Mesenchymal stem cell (in vitro differentiated cells and primary cell): ENCODE results near the gene CLSTN1.

Experiments used
- DNase-seq: peaks from one replicate; pipeline ENCODE4 v3.0.0-alpha.2; 2013
- H2AFZ ChIP-seq: one replicate; pipeline ENCODE4 v1.6.1; 2013; ENCODE audit warnings: low read depth, mild to moderate bottlenecking, control low read depth, inconsistent platforms, low read length, moderate library complexity
- H2AK5ac ChIP-seq: 2 replicates; pipeline ENCODE4 v1.6.1; 2013; ENCODE audit warnings: low read length, moderate library complexity, mild to moderate bottlenecking, inconsistent platforms; ENCODE audit not compliant: severe bottlenecking
- H2BK120ac ChIP-seq: one replicate; pipeline ENCODE4 v1.6.1; 2013; ENCODE audit warnings: low read depth, mild to moderate bottlenecking, inconsistent platforms, low read length, moderate library complexity
- H2BK12ac ChIP-seq, 2 experiments: one replicate each; pipeline ENCODE4 v1.6.1; 2013; ENCODE audit warnings: inconsistent platforms in 2 of 2, low read length in 2 of 2, mild to moderate bottlenecking in 2 of 2, moderate library complexity in 2 of 2, control low read depth in 1 of 2
- H2BK15ac ChIP-seq: one replicate; pipeline ENCODE4 v1.6.1; 2013; ENCODE audit warnings: mild to moderate bottlenecking, low read depth, inconsistent platforms; ENCODE audit not compliant: poor library complexity, severe bottlenecking
- H2BK5ac ChIP-seq: 2 replicates; pipeline ENCODE4 v1.6.1; 2013; ENCODE audit warnings: low read depth, mild to moderate bottlenecking, low read length, control low read depth, inconsistent platforms; ENCODE audit not compliant: poor library complexity, severe bottlenecking
- H3K14ac ChIP-seq, 2 experiments: one replicate each; pipeline ENCODE4 v1.6.1; 2013; ENCODE audit warnings: inconsistent platforms in 2 of 2, low read length in 2 of 2, control low read depth in 1 of 2, mild to moderate bottlenecking in 1 of 2, moderate library complexity in 1 of 2
- H3K18ac ChIP-seq, 2 experiments: one replicate each; pipeline ENCODE4 v1.6.1; 2013; ENCODE audit warnings: inconsistent platforms in 2 of 2, low read length in 2 of 2, control low read depth in 1 of 2, low read depth in 1 of 2, mild to moderate bottlenecking in 1 of 2
- H3K23ac ChIP-seq, 2 experiments: one replicate each; pipeline ENCODE4 v1.6.1; 2013; ENCODE audit warnings: inconsistent platforms in 2 of 2, low read length in 2 of 2, mild to moderate bottlenecking in 2 of 2, moderate library complexity in 2 of 2, control low read depth in 1 of 2
- H3K27ac ChIP-seq: 2 replicates; pipeline ENCODE4 v1.5.1; 2013; ENCODE audit warnings: mild to moderate bottlenecking, moderate library complexity, low read length, control low read depth, inconsistent platforms; ENCODE audit not compliant: poor library complexity, severe bottlenecking
- H3K27me3 ChIP-seq, 2 experiments: 2 replicates each; pipeline versions ENCODE4 v1.6.1 to v1.7.0; 2013; ENCODE audit warnings: low read length in 2 of 2, mild to moderate bottlenecking in 2 of 2, moderate library complexity in 2 of 2, control low read depth in 1 of 2, inconsistent platforms in 1 of 2; ENCODE audit not compliant: control insufficient read depth in 1 of 2, insufficient read depth in 1 of 2
- H3K36me3 ChIP-seq, 2 experiments: 2 replicates each; pipeline versions ENCODE4 v1.6.1 to v1.7.0; 2013; ENCODE audit warnings: low read length in 2 of 2, control low read depth in 1 of 2, inconsistent platforms in 1 of 2, low read depth in 1 of 2, mild to moderate bottlenecking in 1 of 2; ENCODE audit not compliant: insufficient read depth in 2 of 2, control insufficient read depth in 1 of 2
- H3K4ac ChIP-seq, 2 experiments: one replicate each; pipeline ENCODE4 v1.6.1; 2013; ENCODE audit warnings: inconsistent platforms in 2 of 2, low read length in 2 of 2, mild to moderate bottlenecking in 2 of 2, moderate library complexity in 2 of 2, control low read depth in 1 of 2, low read depth in 1 of 2
- H3K4me1 ChIP-seq: 2 replicates; pipeline ENCODE4 v1.6.1; 2013; ENCODE audit warnings: low read depth, low read length, control low read depth; ENCODE audit not compliant: control insufficient read depth, insufficient read depth
- H3K4me2 ChIP-seq: 2 replicates; pipeline ENCODE4 v1.6.1; 2013; ENCODE audit warnings: low read length, mild to moderate bottlenecking, inconsistent platforms; ENCODE audit not compliant: poor library complexity, severe bottlenecking
- H3K4me3 ChIP-seq, 2 experiments: 2 replicates each; pipeline versions ENCODE4 v1.5.1 to v1.7.0; 2013; ENCODE audit warnings: low read length in 2 of 2, mild to moderate bottlenecking in 2 of 2, control low read depth in 1 of 2, low read depth in 1 of 2; ENCODE audit not compliant: insufficient read depth in 1 of 2
- H3K79me1 ChIP-seq: replicated peaks from 2 replicates; pipeline ENCODE4 v1.6.1; 2013; ENCODE audit warnings: mild to moderate bottlenecking, control low read depth, low read length, inconsistent platforms; ENCODE audit not compliant: poor library complexity, severe bottlenecking
- H3K9ac ChIP-seq: 2 replicates; pipeline ENCODE4 v1.7.0; 2013; ENCODE audit warnings: mild to moderate bottlenecking, low read length, moderate library complexity
- H3K9me3 ChIP-seq: 2 replicates; pipeline ENCODE4 v1.7.0; 2013; ENCODE audit warnings: mild to moderate bottlenecking, low read length; ENCODE audit not compliant: control insufficient read depth
- H4K8ac ChIP-seq: one replicate; pipeline ENCODE4 v1.6.1; 2013; ENCODE audit warnings: inconsistent platforms, mild to moderate bottlenecking, low read length, moderate library complexity
- H4K91ac ChIP-seq: one replicate; pipeline ENCODE4 v1.6.1; 2013; ENCODE audit warnings: mild to moderate bottlenecking, low read length, inconsistent platforms
- WGBS: methylation state at CpG from one replicate; pipeline ENCODE4 v1.1.7; 2013; ENCODE audit warnings: mixed read lengths; 5-methylcytosine and 5-hydroxymethylcytosine counted together

Gene CLSTN1

DNA sequence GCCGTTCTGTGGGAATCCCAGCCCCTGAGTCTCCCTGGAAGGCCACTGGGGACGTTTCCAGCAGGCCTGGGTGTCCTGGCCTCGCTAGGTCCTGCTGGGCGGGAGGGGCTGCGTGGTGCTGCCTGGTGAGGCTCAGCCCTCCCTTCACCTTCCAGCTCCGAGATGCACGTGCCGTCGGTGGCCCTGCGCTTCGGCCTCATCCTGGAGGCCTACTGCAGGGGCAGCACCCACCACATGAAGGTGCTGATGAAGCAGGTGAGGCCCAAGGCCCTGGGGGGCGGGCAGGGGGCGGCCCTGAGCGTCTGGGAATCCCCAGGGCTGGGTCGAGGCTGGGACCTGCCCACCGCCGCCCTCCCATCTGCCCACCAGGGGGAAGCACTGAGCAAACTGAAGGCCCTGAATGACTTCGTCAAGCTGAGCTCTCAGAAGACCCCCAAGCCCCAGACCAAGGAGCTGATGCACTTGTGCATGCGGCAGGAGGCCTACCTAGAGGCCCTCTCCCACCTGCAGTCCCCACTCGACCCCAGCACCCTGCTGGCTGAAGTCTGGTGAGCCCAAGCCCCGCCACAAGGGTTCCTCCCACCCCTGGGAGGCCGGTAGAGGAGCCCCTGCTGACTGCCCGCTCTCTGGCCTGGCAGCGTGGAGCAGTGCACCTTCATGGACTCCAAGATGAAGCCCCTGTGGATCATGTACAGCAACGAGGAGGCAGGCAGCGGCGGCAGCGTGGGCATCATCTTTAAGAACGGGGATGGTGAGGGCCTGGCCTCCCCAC, 102.0 kb downstream of the CLSTN1 start:
- no peak overlapping the region for H3K23ac ChIP-seq
- no peak overlapping the region for H4K91ac ChIP-seq
- H4K8ac ChIP-seq, result no peak overlapping the region
- H3K27me3 ChIP-seq, result no peaks in the 10 kb centered on the region
- H2BK15ac ChIP-seq, result no peak overlapping the region
- no peak overlapping the region for H3K9ac ChIP-seq
- H2BK12ac ChIP-seq, result no peak overlapping the region
- no peak overlapping the region for H2BK120ac ChIP-seq
- H2BK5ac ChIP-seq, result no peak overlapping the region
- no peak overlapping the region for H2AFZ ChIP-seq
- H3K4ac ChIP-seq, result no peak overlapping the region
- H3K4me3 ChIP-seq, result no peak overlapping the region
- H3K36me3 ChIP-seq, result peaks cover 27 to 86% of the 10 kb centered on the region in 2 experiments
- no peak overlapping the region for H3K14ac ChIP-seq
- no peak overlapping the region for H3K18ac ChIP-seq
- H3K4me1 ChIP-seq, result peaks cover 40% of the 10 kb centered on the region
- no peak overlapping the region for H3K27ac ChIP-seq
- no peak overlapping the region for H2AK5ac ChIP-seq
- 63% methylated on average over 29 of the region's 29 CpGs for WGBS
- no peak overlapping the region for H3K4me2 ChIP-seq
- peaks cover 14% of the 10 kb centered on the region for H3K9me3 ChIP-seq
- H3K79me1 ChIP-seq, result peaks cover 34% of the 10 kb centered on the region
- DNase-seq, result peak; percentile 26

DNA sequence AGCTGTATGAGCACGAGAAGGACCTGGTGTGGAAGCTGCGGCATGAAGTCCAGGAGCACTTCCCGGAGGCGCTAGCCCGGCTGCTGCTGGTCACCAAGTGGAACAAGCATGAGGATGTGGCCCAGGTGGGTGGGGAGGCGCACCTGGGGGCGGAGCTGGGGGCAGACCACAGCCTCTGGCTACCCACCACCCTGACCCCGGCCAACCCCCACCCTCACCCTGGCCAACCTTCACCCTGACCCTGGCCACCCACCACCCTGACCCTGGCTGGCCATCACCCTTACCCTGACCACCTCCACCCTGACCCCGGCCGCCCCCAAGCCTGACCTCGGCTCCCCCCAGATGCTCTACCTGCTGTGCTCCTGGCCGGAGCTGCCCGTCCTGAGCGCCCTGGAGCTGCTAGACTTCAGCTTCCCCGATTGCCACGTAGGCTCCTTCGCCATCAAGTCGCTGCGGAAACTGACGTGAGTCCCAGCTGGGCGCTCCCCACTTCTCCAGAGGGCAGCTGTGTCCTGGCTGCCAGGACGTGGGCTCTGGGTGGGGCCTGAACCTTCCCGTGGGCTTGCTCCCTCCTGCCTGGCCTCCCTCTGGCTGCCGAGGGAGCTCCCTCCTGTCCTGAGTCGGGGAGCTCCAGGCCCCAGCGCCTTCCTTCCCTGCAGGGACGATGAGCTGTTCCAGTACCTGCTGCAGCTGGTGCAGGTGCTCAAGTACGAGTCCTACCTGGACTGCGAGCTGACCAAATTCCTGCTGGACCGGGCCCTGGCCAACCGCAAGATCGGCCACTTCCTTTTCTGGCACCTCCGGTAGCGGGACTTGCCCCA, 102.8 kb downstream of the CLSTN1 start:
- H2AFZ ChIP-seq, result no peak overlapping the region
- H3K9me3 ChIP-seq, result peaks cover 14% of the 10 kb centered on the region
- no peak overlapping the region for H3K4me3 ChIP-seq
- H3K4me2 ChIP-seq, result no peak overlapping the region
- peaks cover 42% of the 10 kb centered on the region for H3K79me1 ChIP-seq
- H3K27ac ChIP-seq, result no peak overlapping the region
- no peaks in the 10 kb centered on the region for H3K27me3 ChIP-seq
- H4K8ac ChIP-seq, result no peak overlapping the region
- H3K4me1 ChIP-seq, result peaks cover 40% of the 10 kb centered on the region
- H3K18ac ChIP-seq, result no peak overlapping the region
- no peak overlapping the region for H3K23ac ChIP-seq
- H2BK12ac ChIP-seq, result no peak overlapping the region
- H2AK5ac ChIP-seq, result no peak overlapping the region
- no peak overlapping the region for H2BK15ac ChIP-seq
- H3K36me3 ChIP-seq, result peaks cover 32 to 87% of the 10 kb centered on the region in 2 experiments
- H3K9ac ChIP-seq, result no peak overlapping the region
- H4K91ac ChIP-seq, result no peak overlapping the region
- DNase-seq, result no peak
- no peak overlapping the region for H3K14ac ChIP-seq
- H3K4ac ChIP-seq, result no peak overlapping the region
- WGBS, result 94% methylated on average over 31 of the region's 34 CpGs
- no peak overlapping the region for H2BK5ac ChIP-seq
- peak overlapping the region; percentile 15 for H2BK120ac ChIP-seq

DNA sequence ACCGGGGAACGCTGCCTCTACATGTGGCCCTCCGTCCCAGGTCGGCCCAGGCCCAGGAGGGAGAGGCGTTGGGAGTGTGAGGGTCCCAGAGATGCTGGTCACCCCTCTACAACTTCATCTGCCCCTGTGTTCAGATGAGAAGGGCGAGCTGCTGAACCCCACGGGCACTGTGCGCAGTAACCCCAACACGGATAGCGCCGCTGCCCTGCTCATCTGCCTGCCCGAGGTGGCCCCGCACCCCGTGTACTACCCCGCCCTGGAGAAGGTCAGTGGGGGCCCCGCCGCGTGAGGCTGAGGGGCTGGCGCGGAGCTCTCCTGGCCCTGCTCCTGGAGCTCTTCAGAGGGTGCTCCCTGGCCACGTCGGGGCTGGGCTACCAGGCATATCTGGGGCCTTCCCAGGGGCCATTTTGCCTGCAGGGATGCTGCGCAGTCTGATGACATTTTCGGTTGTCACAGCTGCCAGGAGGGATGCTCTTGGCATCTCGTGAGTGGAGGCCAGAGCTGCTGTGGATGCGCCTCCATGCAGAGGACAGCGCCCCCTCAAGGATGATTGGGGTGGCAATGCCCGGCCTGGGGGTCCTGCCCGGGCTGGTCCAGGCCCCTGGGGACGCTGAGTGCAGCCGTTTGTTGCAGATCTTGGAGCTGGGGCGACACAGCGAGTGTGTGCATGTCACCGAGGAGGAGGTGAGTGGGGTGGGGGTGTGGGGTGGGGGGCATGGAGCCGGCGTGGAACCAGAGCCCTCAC, 103.6 kb downstream of the CLSTN1 start:
- Histone ChIP-seq H3K36me3 (peaks cover 33 to 94% of the 10 kb centered on the region in 2 experiments), H3K9ac (no peak overlapping the region), H3K14ac (peak overlapping the region in 1 of 2 experiments; percentile 44), H3K4ac (peak overlapping the region; percentile 17 to 58), H3K23ac (no peak overlapping the region), H3K4me2 (no peak overlapping the region), H2AK5ac (peak overlapping the region; percentile 65), H4K8ac (no peak overlapping the region), H2BK15ac (peak overlapping the region; percentile 44), H4K91ac (peak overlapping the region; percentile 81), H2BK12ac (peak overlapping the region; percentile 38 to 89), H3K9me3 (peaks cover 14% of the 10 kb centered on the region), H2BK5ac (no peak overlapping the region), H2AFZ (no peak overlapping the region), H2BK120ac (peak overlapping the region; percentile 15), H3K4me1 (peaks cover 44% of the 10 kb centered on the region), H3K79me1 (peaks cover 49% of the 10 kb centered on the region), H3K4me3 (no peak overlapping the region), H3K18ac (peak overlapping the region; percentile 37 to 46), H3K27ac (no peak overlapping the region), H3K27me3 (no peaks in the 10 kb centered on the region)
- WGBS, result 93% methylated on average over 30 of the region's 36 CpGs
- no peak for DNase-seq
